Spleen (tissue), 11 donors: ENCODE results near the gene NRXN3. TPM values are rescaled to one million over a fixed set of nuclear protein-coding genes. Genes with fewer than 3 reads are reported as not detected.

ENCODE experiments used
- DNase-seq: peaks from one replicate; pipeline ENCODE4 v3.0.0-alpha.2; 2020
- H3K27ac ChIP-seq, 8 donors: fragments of 200-600 bp; sonication (generic) in 7 of 8; 1 replicate in 4 of 8; 2 replicates in 4 of 8; pipeline versions ENCODE4 v1.5.0 to v1.8.0; 2016 to 2021; ENCODE audit warnings: inconsistent platforms in 4 of 8, mild to moderate bottlenecking in 4 of 8, moderate library complexity in 1 of 8
- H3K27me3 ChIP-seq, 7 donors: fragments of 200-600 bp; sonication (generic) in 6 of 7; replicated peaks in 1 of 7; 1 replicate in 4 of 7; 2 replicates in 3 of 7; pipeline versions ENCODE4 v1.5.0 to v1.8.0; 2016 to 2021; ENCODE audit warnings: inconsistent platforms in 3 of 7, mild to moderate bottlenecking in 1 of 7
- H3K36me3 ChIP-seq, 6 donors: fragments of 200-600 bp; sonication (generic) in 5 of 6; 1 replicate in 4 of 6; 2 replicates in 2 of 6; pipeline versions ENCODE4 v1.5.0 to v1.8.0; 2016 to 2021; ENCODE audit warnings: inconsistent platforms in 2 of 6
- H3K4me1 ChIP-seq, 6 donors: fragments of 200-600 bp; sonication (generic) in 5 of 6; 1 replicate in 3 of 6; 2 replicates in 3 of 6; pipeline versions ENCODE4 v1.5.0 to v1.8.0; 2016 to 2021; ENCODE audit warnings: inconsistent platforms in 3 of 6
- H3K4me3 ChIP-seq, 8 donors: fragments of 200-600 bp; sonication (generic) in 7 of 8; 1 replicate in 4 of 8; 2 replicates in 4 of 8; pipeline versions ENCODE4 v1.5.0 to v1.8.0; 2016 to 2021; ENCODE audit warnings: inconsistent platforms in 4 of 8, mild to moderate bottlenecking in 4 of 8, moderate library complexity in 2 of 8
- H3K9me3 ChIP-seq, 8 donors: fragments of 200-600 bp; sonication (generic) in 7 of 8; 1 replicate in 4 of 8; 2 replicates in 4 of 8; pipeline versions ENCODE4 v1.5.0 to v1.8.0; 2016 to 2021; ENCODE audit warnings: inconsistent platforms in 4 of 8
- CTCF ChIP-seq, 11 experiments: fragments of 200-600 bp in 7 of 11; fragments of 450-650 bp in 4 of 11; sonication (generic) in 4 of 11; IDR thresholded peaks in 8 of 11; conservative IDR thresholded peaks in 3 of 11; 1 replicate in 7 of 11; 2 replicates in 4 of 11; pipeline versions ENCODE4 v1.4.0 to v1.8.0; 2016 to 2021; ENCODE audit warnings: antibody characterized with exemption in 11 of 11, inconsistent platforms in 4 of 11, mild to moderate bottlenecking in 1 of 11
- POLR2A ChIP-seq, 3 donors: fragments of 450-650 bp; IDR thresholded peaks; one replicate each; pipeline ENCODE4 v1.5.1; 2017; ENCODE audit warnings: antibody characterized with exemption in 3 of 3, mild to moderate bottlenecking in 1 of 3
- POLR2AphosphoS5 ChIP-seq, 3 donors: sonication (generic); formaldehyde crosslinking; IDR thresholded peaks; one replicate each; pipeline ENCODE4 v1.5.1; 2017; ENCODE audit warnings: antibody characterized with exemption in 3 of 3
- WGBS, 5 donors: extraction: QIAGEN DNeasy Blood & Tissue Kit in 3 of 5; methylation state at CpG; one replicate each; pipeline versions ENCODE4 v1.1.5 to v1.1.7; 2013 to 2018; 5-methylcytosine and 5-hydroxymethylcytosine counted together
- intact Hi-C: fragments of 100-400 bp; cut with DNase I; formaldehyde crosslinking; loops from one replicate; pipeline ENCODE4 v1.15.0; 2023; ENCODE audit warnings: low total_unique reads
- polyA plus RNA-seq, 3 donors: library from polyadenylated mRNA; stranded (reverse); fragments of 200-250 nt; gene quantifications; one replicate each; pipeline ENCODE4 v1.2.1, GENCODE V29; 2013
- total RNA-seq, 7 donors: library from RNA; depleted of rRNA in 3 of 7; stranded (reverse); fragments of >200 nt in 3 of 7; fragmentation: NEBNext Ultra II Directional in 4 of 7; extraction: Animal tissue kit (Norgen Biotek cat#: 25700) in 4 of 7; gene quantifications; one replicate each; pipeline versions ENCODE4 v1.1.0 to v1.2.1, GENCODE V29; 2016 to 2021
- donor health status: healthy with polysubstance abuse.
- donor health status: DM: no; HTN: no; CAD: no; lungs with moderate emphysema.
- donor health status: DM: no; HTN: no; CAD: no.
- donor health status: Bipolar disorder and iron deficiency.
- donor health status: healthy.
- donor health status: DM: no; HTN: no; CAD: no.
- donor health status: DM: yes; HTN: yes; CAD: no.

Gene NRXN3
- total and polyA plus RNA-seq, 10 donors, result 0.21 to 11.5 (median 1.6) TPM

GRCh38 chr14:78186277-78186676, 16.1 kb downstream of the NRXN3 start:
- H3K27ac ChIP-seq, result no peak overlapping the region
- peaks cover 0 to 20% (median 0%) of the 10 kb centered on the region in 7 donors for H3K27me3 ChIP-seq
- 84 to 94% (median 88%) methylated on average over 6 of the region's 6 CpGs for WGBS, 5 donors
- no peaks in the 10 kb centered on the region for H3K36me3 ChIP-seq
- H3K4me3 ChIP-seq, result no peak overlapping the region
- intact Hi-C loops, result no loop called here
- no peak for DNase-seq
- no peaks in the 10 kb centered on the region for H3K4me1 ChIP-seq
- no peaks in the 10 kb centered on the region for H3K9me3 ChIP-seq
- no peak for TF ChIP-seq POLR2A (IDR thresholded peaks at IDR 0.05)
- TF ChIP-seq POLR2AphosphoS5 (IDR thresholded peaks at IDR 0.05), result no peak
- no peak for TF ChIP-seq CTCF (IDR thresholded peaks at IDR 0.05 in 8 of 11, conservative IDR thresholded peaks at IDR 0.05 in 3 of 11)

- Histone ChIP-seq H3K36me3 (no peaks in the 10 kb centered on the region), H3K27me3 (peaks cover 0 to 20% (median 0%) of the 10 kb centered on the region in 7 donors), H3K4me3 (no peak overlapping the region), H3K4me1 (no peaks in the 10 kb centered on the region), H3K9me3 (no peaks in the 10 kb centered on the region), H3K27ac (no peak overlapping the region)
- 74 to 87% (median 77%) methylated on average over 3 of the region's 3 CpGs for WGBS, 5 donors
- no peak for TF ChIP-seq POLR2AphosphoS5 (IDR thresholded peaks at IDR 0.05)
- no peak for TF ChIP-seq CTCF (IDR thresholded peaks at IDR 0.05 in 8 of 11, conservative IDR thresholded peaks at IDR 0.05 in 3 of 11)
- no peak for TF ChIP-seq POLR2A (IDR thresholded peaks at IDR 0.05)
- intact Hi-C loops, result no loop called here
- DNase-seq, result no peak
Observed at GRCh38 chr14:78188882-78189281, 18.7 kb downstream of the NRXN3 start.

- TF ChIP-seq CTCF (IDR thresholded peaks at IDR 0.05 in 8 of 11, conservative IDR thresholded peaks at IDR 0.05 in 3 of 11) (no peak), POLR2A (IDR thresholded peaks at IDR 0.05) (no peak), POLR2AphosphoS5 (IDR thresholded peaks at IDR 0.05) (no peak)
- Histone ChIP-seq H3K27me3 (no peaks in the 10 kb centered on the region), H3K4me1 (no peaks in the 10 kb centered on the region), H3K9me3 (no peaks in the 10 kb centered on the region), H3K4me3 (no peak overlapping the region), H3K27ac (no peak overlapping the region), H3K36me3 (no peaks in the 10 kb centered on the region)
- 80 to 88% (median 83%) methylated on average over 6 of the region's 6 CpGs for WGBS, 5 donors
- DNase-seq, result no peak
- intact Hi-C loops, result no loop called here
Observed at GRCh38 chr14:78195431-78195830, 25.3 kb downstream of the NRXN3 start.

GRCh38 chr14:78196323-78196722, 26.1 kb downstream of the NRXN3 start:
- 84 to 95% (median 91%) methylated on average over 2 of the region's 2 CpGs for WGBS, 5 donors
- Histone ChIP-seq H3K4me1 (no peaks in the 10 kb centered on the region), H3K27ac (no peak overlapping the region), H3K4me3 (no peak overlapping the region), H3K27me3 (no peaks in the 10 kb centered on the region), H3K36me3 (no peaks in the 10 kb centered on the region), H3K9me3 (no peaks in the 10 kb centered on the region)
- TF ChIP-seq POLR2A (IDR thresholded peaks at IDR 0.05), result no peak
- TF ChIP-seq CTCF (IDR thresholded peaks at IDR 0.05 in 8 of 11, conservative IDR thresholded peaks at IDR 0.05 in 3 of 11), result no peak
- no peak for TF ChIP-seq POLR2AphosphoS5 (IDR thresholded peaks at IDR 0.05)
- intact Hi-C loops, result no loop called here
- DNase-seq, result no peak
